WERI-Rb-1 (cell line): Measurements from ENCODE around the gene TRIO.

Source experiments
- DNase-seq: peaks from one replicate; pipeline ENCODE4 v3.0.0-alpha.2; 2020
- H3K27ac ChIP-seq: fragments of 250-450 bp; sonication (Bioruptor Pico); 2 replicates; pipeline ENCODE4 v1.5.1; 2020; ENCODE audit warnings: mild to moderate bottlenecking, moderate library complexity
- H3K27me3 ChIP-seq: fragments of 250-450 bp; sonication (Bioruptor Pico); 2 replicates; pipeline ENCODE4 v1.5.1; 2021; ENCODE audit warnings: mild to moderate bottlenecking, low read depth, moderate library complexity; ENCODE audit not compliant: insufficient read depth, severe bottlenecking
- H3K36me3 ChIP-seq: fragments of 250-450 bp; sonication (Bioruptor Pico); 2 replicates; pipeline ENCODE4 v1.5.1; 2020; ENCODE audit warnings: mild to moderate bottlenecking, moderate library complexity
- H3K4me3 ChIP-seq: 2 replicates; pipeline ENCODE4 v1.5.1; 2011; ENCODE audit warnings: low read depth, mild to moderate bottlenecking, control low read depth, low read length
- H3K9me3 ChIP-seq: fragments of 250-450 bp; sonication (Bioruptor Pico); 2 replicates; pipeline ENCODE4 v1.5.1; 2021; ENCODE audit warnings: mild to moderate bottlenecking, moderate library complexity; ENCODE audit not compliant: severe bottlenecking
- TF ChIP-seq, protein P1 (sequence below): IDR thresholded peaks from 2 replicates; pipeline ENCODE4 v1.5.1; 2011; ENCODE audit warnings: low read depth, mild to moderate bottlenecking, control low read depth, inconsistent platforms, low read length

The TRIO gene

DNA sequence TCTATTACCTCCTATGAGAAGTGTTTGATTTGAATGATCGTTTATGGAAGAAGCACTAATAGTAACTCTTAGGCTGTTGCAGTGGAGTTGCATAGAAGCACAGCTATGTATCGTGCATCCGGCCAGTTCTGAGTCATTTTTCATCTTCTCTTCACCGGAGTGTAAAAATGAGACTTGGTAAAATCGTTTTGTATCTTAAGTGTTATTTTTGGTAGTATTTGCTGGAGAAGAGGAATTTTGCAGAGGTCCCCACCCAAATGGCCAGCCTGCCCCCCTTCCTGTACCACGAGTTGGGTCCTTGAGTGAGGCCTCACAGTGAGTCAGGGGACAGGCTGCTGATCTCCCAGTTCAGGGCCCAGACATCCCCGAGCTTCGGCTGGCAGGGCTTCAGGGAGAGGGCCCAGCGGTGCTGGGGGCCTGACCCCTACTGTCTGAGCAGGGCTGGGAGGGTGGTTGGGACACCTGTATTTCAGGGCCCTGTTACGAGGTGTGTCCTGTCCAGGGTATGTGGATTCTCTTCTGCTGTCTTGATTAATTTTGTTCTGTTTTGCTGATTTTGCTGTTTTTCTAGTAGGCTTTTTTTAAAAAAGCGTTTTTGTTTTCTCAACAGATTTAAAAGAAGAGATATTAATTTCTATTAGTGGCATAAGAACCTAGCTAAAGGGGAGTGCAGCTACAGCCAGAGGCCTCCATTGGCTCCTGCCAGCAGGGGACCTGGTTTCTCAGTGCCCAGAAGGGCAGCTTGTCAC lies 210.8 kb downstream of the TRIO start:
- H3K27me3 ChIP-seq = no peaks in the 10 kb centered on the region
- no peak overlapping the region for H3K4me3 ChIP-seq
- TF ChIP-seq, protein P1, sequence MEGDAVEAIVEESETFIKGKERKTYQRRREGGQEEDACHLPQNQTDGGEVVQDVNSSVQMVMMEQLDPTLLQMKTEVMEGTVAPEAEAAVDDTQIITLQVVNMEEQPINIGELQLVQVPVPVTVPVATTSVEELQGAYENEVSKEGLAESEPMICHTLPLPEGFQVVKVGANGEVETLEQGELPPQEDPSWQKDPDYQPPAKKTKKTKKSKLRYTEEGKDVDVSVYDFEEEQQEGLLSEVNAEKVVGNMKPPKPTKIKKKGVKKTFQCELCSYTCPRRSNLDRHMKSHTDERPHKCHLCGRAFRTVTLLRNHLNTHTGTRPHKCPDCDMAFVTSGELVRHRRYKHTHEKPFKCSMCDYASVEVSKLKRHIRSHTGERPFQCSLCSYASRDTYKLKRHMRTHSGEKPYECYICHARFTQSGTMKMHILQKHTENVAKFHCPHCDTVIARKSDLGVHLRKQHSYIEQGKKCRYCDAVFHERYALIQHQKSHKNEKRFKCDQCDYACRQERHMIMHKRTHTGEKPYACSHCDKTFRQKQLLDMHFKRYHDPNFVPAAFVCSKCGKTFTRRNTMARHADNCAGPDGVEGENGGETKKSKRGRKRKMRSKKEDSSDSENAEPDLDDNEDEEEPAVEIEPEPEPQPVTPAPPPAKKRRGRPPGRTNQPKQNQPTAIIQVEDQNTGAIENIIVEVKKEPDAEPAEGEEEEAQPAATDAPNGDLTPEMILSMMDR = no peak
- H3K36me3 ChIP-seq = no peaks in the 10 kb centered on the region
- H3K9me3 ChIP-seq = no peaks in the 10 kb centered on the region
- no peak for DNase-seq
- no peak overlapping the region for H3K27ac ChIP-seq

DNA sequence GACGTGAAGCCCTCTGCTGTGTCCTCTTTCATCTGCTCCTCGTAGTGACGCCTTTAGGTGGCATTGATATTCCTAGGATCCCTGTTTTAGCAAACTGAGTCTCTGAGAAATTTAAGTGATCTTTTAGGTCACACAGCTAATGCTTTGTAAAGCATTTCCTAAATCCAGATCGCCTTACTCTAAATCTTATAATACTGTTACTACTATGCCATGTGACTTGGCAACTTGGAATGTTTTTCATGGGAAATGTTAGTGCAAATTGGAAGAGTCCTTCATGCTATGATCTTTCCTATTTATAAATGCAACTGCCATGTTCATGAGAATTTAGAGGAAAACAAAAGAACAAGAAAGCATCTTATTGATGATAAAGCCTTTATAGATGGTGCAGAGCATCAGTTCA lies 212.2 kb downstream of the TRIO start:
- no peak for DNase-seq
- no peak overlapping the region for H3K27ac ChIP-seq
- no peaks in the 10 kb centered on the region for H3K27me3 ChIP-seq
- H3K4me3 ChIP-seq = no peak overlapping the region
- TF ChIP-seq, protein P1 = no peak
- no peaks in the 10 kb centered on the region for H3K9me3 ChIP-seq
- H3K36me3 ChIP-seq = peaks cover 5% of the 10 kb centered on the region

DNA sequence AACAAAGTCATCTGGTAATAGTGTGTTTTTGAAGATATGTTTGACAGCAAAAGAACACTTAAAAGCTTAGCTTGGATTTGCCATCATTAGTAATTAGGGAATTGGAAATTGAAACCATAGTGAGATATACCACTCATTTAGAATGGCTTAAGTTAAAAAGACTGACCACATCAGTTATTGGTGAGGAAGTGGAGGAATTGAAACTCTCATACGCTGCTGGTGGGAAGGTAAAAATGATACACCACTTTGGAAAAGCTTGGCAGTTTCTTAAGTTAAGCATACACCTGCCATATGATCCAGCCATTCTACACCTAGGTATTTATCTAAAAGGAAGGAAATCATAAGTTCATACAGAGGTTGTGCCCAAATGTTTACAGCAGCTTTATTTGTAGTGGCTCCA lies 213.2 kb downstream of the TRIO start:
- Histone ChIP-seq H3K4me3 (no peak overlapping the region), H3K9me3 (no peaks in the 10 kb centered on the region), H3K36me3 (peaks cover 5% of the 10 kb centered on the region), H3K27ac (no peak overlapping the region), H3K27me3 (no peaks in the 10 kb centered on the region)
- DNase-seq = no peak
- TF ChIP-seq, protein P1 = no peak

DNA sequence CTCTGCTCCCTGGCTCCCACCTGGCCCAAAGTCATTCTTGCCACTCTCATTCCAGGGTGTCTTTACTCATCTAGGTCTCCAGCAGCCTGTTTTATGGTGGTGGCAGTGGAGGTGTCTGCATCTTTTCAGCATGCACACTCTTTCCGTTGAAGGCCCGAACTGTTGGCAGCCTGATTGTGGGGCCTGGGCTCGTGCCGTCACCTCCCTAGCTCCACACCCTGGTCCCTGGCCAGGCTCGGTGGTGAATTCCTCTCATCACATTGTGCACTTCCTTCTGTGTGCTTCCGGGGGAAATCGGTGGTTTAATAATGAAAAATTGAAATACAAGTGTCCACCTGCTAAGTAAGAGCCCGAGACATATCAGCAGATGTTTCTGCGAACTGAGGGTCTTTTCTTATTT lies 214.3 kb downstream of the TRIO start:
- H3K27ac ChIP-seq = no peak overlapping the region
- peaks cover 5% of the 10 kb centered on the region for H3K36me3 ChIP-seq

DNA sequence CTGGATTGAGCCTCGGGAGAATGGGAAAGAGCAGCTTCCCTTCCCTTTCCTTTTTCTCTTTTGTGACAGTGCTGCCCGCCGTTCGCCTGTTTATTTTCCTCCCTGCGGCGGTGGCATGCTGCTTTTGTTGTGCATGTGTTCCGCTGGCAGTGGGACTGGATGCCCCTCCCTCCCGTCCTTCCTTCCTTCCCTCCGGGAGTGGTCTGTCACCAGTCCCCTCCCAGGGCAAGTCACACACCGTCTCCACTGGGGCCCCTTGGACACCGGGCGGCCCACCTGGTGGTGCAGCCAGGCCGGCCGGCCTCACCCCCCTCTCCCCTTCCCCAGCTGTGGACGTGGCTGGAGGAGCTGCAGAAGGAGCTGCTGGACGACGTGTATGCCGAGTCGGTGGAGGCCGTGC lies 214.7 kb downstream of the TRIO start:
- H3K27me3 ChIP-seq = no peaks in the 10 kb centered on the region
- no peak overlapping the region for H3K4me3 ChIP-seq
- no peaks in the 10 kb centered on the region for H3K9me3 ChIP-seq
- TF ChIP-seq, protein P1 = no peak
- H3K36me3 ChIP-seq = peaks cover 5% of the 10 kb centered on the region
- H3K27ac ChIP-seq = no peak overlapping the region
- no peak for DNase-seq

More for the DNA sequence above, 214.3 kb downstream of the TRIO start:
- TF ChIP-seq, protein P1 = no peak
- Histone ChIP-seq H3K4me3 (no peak overlapping the region), H3K27me3 (no peaks in the 10 kb centered on the region), H3K9me3 (no peaks in the 10 kb centered on the region)
- no peak for DNase-seq

DNA sequence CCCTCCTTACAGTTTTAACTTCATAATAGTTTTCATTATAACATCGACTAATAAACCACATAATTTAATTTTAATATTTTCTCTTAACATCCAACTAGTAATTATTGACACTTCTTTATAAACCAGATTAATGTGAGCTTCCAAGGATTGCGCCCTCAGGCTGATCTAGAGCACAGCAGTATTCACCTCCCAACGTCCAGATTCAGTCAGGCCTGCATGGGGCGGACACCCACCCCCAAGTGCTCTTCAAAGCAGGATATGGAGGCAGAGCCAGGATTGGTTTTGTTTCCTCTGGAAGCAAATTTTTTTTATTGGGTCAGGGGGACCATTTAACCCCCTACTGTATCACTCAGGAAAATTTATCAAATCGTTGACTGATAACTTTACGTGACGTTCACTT lies 215.4 kb downstream of the TRIO start:
- H3K4me3 ChIP-seq = no peak overlapping the region
- H3K27ac ChIP-seq = no peak overlapping the region
- peaks cover 5% of the 10 kb centered on the region for H3K36me3 ChIP-seq
- no peaks in the 10 kb centered on the region for H3K27me3 ChIP-seq
- no peaks in the 10 kb centered on the region for H3K9me3 ChIP-seq
- TF ChIP-seq, protein P1 = no peak
- no peak for DNase-seq
